ENCODE measurements around the gene KAZN. TPM values are rescaled to one million over a fixed set of nuclear protein-coding genes. Genes with fewer than 3 reads are reported as not detected.

KAZN gene
- total and polyA plus RNA-seq, 11 donors, result 0.65 to 6.5 (median 2.3) TPM

GRCh38 chr1:14611792-14612191 is 13.3 kb downstream of the KAZN start:
- Histone ChIP-seq H3K27me3 (peaks cover 0 to 6% (median 0%) of the 10 kb centered on the region in 9 donors), H3K27ac (no peak overlapping the region), H3K36me3 (no peaks in the 10 kb centered on the region), H3K9me3 (no peaks in the 10 kb centered on the region), H3K4me3 (no peak overlapping the region), H3K4me1 (no peaks in the 10 kb centered on the region)
- intact Hi-C loops (cut with DNase I), result no loop called here
- WGBS, 4 donors, result 89 to 93% (median 91%) methylated on average over 3 of the region's 3 CpGs
- TF ChIP-seq POLR2A (IDR thresholded peaks at IDR 0.05), result no peak
- TF ChIP-seq, protein P1, sequence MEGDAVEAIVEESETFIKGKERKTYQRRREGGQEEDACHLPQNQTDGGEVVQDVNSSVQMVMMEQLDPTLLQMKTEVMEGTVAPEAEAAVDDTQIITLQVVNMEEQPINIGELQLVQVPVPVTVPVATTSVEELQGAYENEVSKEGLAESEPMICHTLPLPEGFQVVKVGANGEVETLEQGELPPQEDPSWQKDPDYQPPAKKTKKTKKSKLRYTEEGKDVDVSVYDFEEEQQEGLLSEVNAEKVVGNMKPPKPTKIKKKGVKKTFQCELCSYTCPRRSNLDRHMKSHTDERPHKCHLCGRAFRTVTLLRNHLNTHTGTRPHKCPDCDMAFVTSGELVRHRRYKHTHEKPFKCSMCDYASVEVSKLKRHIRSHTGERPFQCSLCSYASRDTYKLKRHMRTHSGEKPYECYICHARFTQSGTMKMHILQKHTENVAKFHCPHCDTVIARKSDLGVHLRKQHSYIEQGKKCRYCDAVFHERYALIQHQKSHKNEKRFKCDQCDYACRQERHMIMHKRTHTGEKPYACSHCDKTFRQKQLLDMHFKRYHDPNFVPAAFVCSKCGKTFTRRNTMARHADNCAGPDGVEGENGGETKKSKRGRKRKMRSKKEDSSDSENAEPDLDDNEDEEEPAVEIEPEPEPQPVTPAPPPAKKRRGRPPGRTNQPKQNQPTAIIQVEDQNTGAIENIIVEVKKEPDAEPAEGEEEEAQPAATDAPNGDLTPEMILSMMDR (IDR thresholded peaks at IDR 0.05), result no peak
- DNase-seq (no peak), ATAC-seq (no peak)

GRCh38 chr1:14612256-14612655 is 13.8 kb downstream of the KAZN start:
- WGBS, 4 donors, result 78 to 93% (median 82%) methylated on average over 5 of the region's 5 CpGs
- Histone ChIP-seq H3K27me3 (peaks cover 0 to 6% (median 0%) of the 10 kb centered on the region in 9 donors), H3K36me3 (no peaks in the 10 kb centered on the region), H3K9me3 (no peaks in the 10 kb centered on the region), H3K4me3 (no peak overlapping the region), H3K4me1 (no peaks in the 10 kb centered on the region), H3K27ac (no peak overlapping the region)
- no peak for TF ChIP-seq POLR2A (IDR thresholded peaks at IDR 0.05)
- TF ChIP-seq, protein P1 (IDR thresholded peaks at IDR 0.05), result no peak
- intact Hi-C loops (cut with DNase I), result no loop called here
- ATAC-seq (no peak), DNase-seq (no peak)

DNA sequence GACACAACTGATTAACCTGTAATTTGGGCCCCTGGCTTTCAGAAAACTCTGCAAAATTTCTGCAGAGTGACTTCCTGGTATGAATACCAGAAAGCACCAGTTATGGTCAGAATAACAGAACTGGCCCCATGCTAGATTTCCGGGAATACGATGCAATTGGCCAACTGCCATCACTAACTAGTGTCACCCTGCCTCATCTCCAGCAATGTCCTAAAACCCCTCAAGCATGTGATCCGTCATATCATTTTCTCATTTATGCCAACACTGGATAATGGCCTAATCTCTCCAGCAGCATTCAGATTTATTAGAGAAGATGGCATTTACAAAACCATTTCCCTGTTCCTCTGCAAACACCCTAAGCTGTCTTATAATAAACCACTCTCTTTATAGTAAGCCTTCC is 15.4 kb downstream of the KAZN start:
- H3K27ac ChIP-seq, result no peak overlapping the region
- H3K4me3 ChIP-seq, result no peak overlapping the region
- no peaks in the 10 kb centered on the region for H3K36me3 ChIP-seq
- H3K27me3 ChIP-seq, result peaks cover 0 to 9% (median 4%) of the 10 kb centered on the region in 9 donors
- 42 to 65% (median 52%) methylated on average over 3 of the region's 3 CpGs for WGBS, 4 donors
- peaks cover 0 to 11% (median 0%) of the 10 kb centered on the region in 12 donors for H3K9me3 ChIP-seq
- TF ChIP-seq POLR2A (IDR thresholded peaks at IDR 0.05), result no peak
- TF ChIP-seq, protein P1 (IDR thresholded peaks at IDR 0.05), result no peak
- no peak for ATAC-seq
- intact Hi-C loops (cut with DNase I), result no loop called here
- no peaks in the 10 kb centered on the region for H3K4me1 ChIP-seq
- no peak for DNase-seq

GRCh38 chr1:14614341-14614740 is 15.9 kb downstream of the KAZN start:
- H3K9me3 ChIP-seq, result peaks cover 0 to 11% (median 0%) of the 10 kb centered on the region in 12 donors
- intact Hi-C loops (cut with DNase I), result no loop called here
- peaks cover 0 to 13% (median 4%) of the 10 kb centered on the region in 9 donors for H3K27me3 ChIP-seq
- DNase-seq (no peak), ATAC-seq (no peak)
- 83 to 90% (median 85%) methylated on average over 6 of the region's 6 CpGs for WGBS, 4 donors
- no peak overlapping the region for H3K4me3 ChIP-seq
- H3K36me3 ChIP-seq, result no peaks in the 10 kb centered on the region
- TF ChIP-seq, protein P1 (IDR thresholded peaks at IDR 0.05), result no peak
- TF ChIP-seq POLR2A (IDR thresholded peaks at IDR 0.05), result no peak
- no peak overlapping the region for H3K27ac ChIP-seq
- H3K4me1 ChIP-seq, result no peaks in the 10 kb centered on the region
